Trophoblast cell (in vitro differentiated cells and primary cell): ENCODE measurements around the gene ADIPOR2.

Experiments used
- DNase-seq, 2 donors: peaks; one replicate each; pipeline ENCODE4 v3.0.0-alpha.2; 2016
- H2AFZ ChIP-seq: 2 replicates; pipeline ENCODE4 v1.6.1; 2013; ENCODE audit warnings: low read length, moderate library complexity, mild to moderate bottlenecking; ENCODE audit not compliant: insufficient read depth, poor library complexity
- H2AK5ac ChIP-seq: 2 replicates; pipeline ENCODE4 v1.6.1; 2013; ENCODE audit warnings: mild to moderate bottlenecking, low read length
- H2BK120ac ChIP-seq: 2 replicates; pipeline ENCODE4 v1.6.1; 2013; ENCODE audit warnings: low read length, mild to moderate bottlenecking, moderate library complexity; ENCODE audit not compliant: insufficient read depth, poor library complexity
- H2BK12ac ChIP-seq: 2 replicates; pipeline ENCODE4 v1.6.1; 2013; ENCODE audit warnings: mild to moderate bottlenecking, low read length, moderate library complexity
- H2BK5ac ChIP-seq: 2 replicates; pipeline ENCODE4 v1.6.1; 2013; ENCODE audit warnings: low read length, low read depth, moderate library complexity, mild to moderate bottlenecking; ENCODE audit not compliant: poor library complexity
- H3K14ac ChIP-seq: 2 replicates; pipeline ENCODE4 v1.6.1; 2013; ENCODE audit warnings: mild to moderate bottlenecking, low read length
- H3K18ac ChIP-seq: 2 replicates; pipeline ENCODE4 v1.6.1; 2013; ENCODE audit warnings: mild to moderate bottlenecking, low read length
- H3K23ac ChIP-seq: 2 replicates; pipeline ENCODE4 v1.6.1; 2013; ENCODE audit warnings: low read length
- H3K27ac ChIP-seq: 2 replicates; pipeline ENCODE4 v1.5.1; 2013; ENCODE audit warnings: low read depth, mild to moderate bottlenecking, inconsistent platforms, low read length, moderate library complexity
- H3K27me3 ChIP-seq: 2 replicates; pipeline ENCODE4 v1.6.1; 2013; ENCODE audit warnings: inconsistent platforms, mild to moderate bottlenecking, low read length, moderate library complexity; ENCODE audit not compliant: insufficient read depth
- H3K36me3 ChIP-seq, 2 experiments: 1 replicate in 1 of 2; 2 replicates in 1 of 2; pipeline ENCODE4 v1.6.1; 2013; ENCODE audit warnings: low read length in 2 of 2, mild to moderate bottlenecking in 2 of 2, moderate library complexity in 1 of 2; ENCODE audit not compliant: insufficient read depth in 2 of 2, control insufficient read depth in 1 of 2
- H3K4ac ChIP-seq: 2 replicates; pipeline ENCODE4 v1.6.1; 2013; ENCODE audit warnings: low read depth, mild to moderate bottlenecking, low read length, moderate library complexity
- H3K4me1 ChIP-seq, 2 experiments: 1 replicate in 1 of 2; 2 replicates in 1 of 2; pipeline ENCODE4 v1.6.1; 2013; ENCODE audit warnings: low read length in 2 of 2, mild to moderate bottlenecking in 2 of 2, moderate library complexity in 1 of 2; ENCODE audit not compliant: insufficient read depth in 2 of 2, control insufficient read depth in 1 of 2
- H3K4me2 ChIP-seq: 2 replicates; pipeline ENCODE4 v1.6.1; 2013; ENCODE audit warnings: inconsistent platforms, mild to moderate bottlenecking, low read length, moderate library complexity
- H3K4me3 ChIP-seq: 2 replicates; pipeline ENCODE4 v1.5.1; 2013; ENCODE audit warnings: mild to moderate bottlenecking, low read depth, low read length, inconsistent platforms
- H3K79me1 ChIP-seq: one replicate; pipeline ENCODE4 v1.6.1; 2013; ENCODE audit warnings: low read length
- H3K79me2 ChIP-seq: 2 replicates; pipeline ENCODE4 v1.6.1; 2013; ENCODE audit warnings: low read length, mild to moderate bottlenecking; ENCODE audit not compliant: control insufficient read depth, insufficient read depth, poor library complexity
- H3K9ac ChIP-seq: 2 replicates; pipeline ENCODE4 v1.6.1; 2013; ENCODE audit warnings: mild to moderate bottlenecking, low read length
- H3K9me3 ChIP-seq: 2 replicates; pipeline ENCODE4 v1.6.1; 2013; ENCODE audit warnings: low read depth, mild to moderate bottlenecking, control low read depth, inconsistent platforms, low read length; ENCODE audit not compliant: insufficient read depth
- H4K12ac ChIP-seq: 2 replicates; pipeline ENCODE4 v1.6.1; 2013; ENCODE audit warnings: low read depth, mild to moderate bottlenecking, low read length, moderate library complexity
- H4K8ac ChIP-seq: 2 replicates; pipeline ENCODE4 v1.6.1; 2013; ENCODE audit warnings: low read depth, mild to moderate bottlenecking, low read length, moderate library complexity
- H4K91ac ChIP-seq: one replicate; pipeline ENCODE4 v1.6.1; 2013; ENCODE audit warnings: low read depth, mild to moderate bottlenecking, low read length, moderate library complexity
- WGBS: extraction: QIAGEN DNeasy Blood & Tissue Kit; methylation state at CpG from one replicate; pipeline ENCODE4 v1.1.7; 2013; ENCODE audit warnings: missing lambda C conversion rate; ENCODE audit not compliant: insufficient read length, insufficient coverage; ENCODE audit errors: extremely low coverage; 5-methylcytosine and 5-hydroxymethylcytosine counted together

ADIPOR2 gene

DNA sequence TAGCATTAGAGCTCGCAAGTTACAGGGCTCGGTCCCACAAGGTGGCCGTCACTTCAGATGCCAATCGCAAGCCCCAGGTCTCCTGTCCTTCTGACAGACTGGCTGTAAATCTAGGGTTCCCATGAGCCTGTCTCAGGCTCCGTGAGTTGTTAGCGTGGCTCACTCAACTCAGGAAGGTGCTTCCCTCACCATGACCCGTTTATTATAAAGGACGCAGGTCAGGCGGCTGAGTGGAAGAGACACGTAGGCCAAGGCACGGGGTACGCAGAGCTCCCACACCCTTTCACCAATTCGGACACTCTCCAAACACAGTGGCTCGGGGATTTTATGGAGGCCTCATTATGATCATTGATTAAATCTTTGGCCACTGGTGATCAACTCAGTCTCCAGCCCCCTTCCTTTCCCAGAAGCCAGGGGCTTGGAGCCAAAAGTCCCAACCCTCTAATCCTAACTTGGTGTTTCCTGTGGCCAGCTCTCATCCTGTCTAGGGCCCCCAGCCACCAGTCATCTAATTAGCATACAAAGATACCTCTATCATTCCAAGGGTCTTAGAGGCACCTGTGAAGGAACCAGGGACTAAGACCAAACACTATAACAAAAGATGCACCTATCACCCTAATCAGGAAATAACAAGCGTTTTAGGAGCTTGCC, 103.7 kb downstream of the ADIPOR2 start:
- no peak overlapping the region for H3K18ac ChIP-seq
- H4K91ac ChIP-seq: no peak overlapping the region
- no peak overlapping the region for H4K12ac ChIP-seq
- no peak overlapping the region for H3K9ac ChIP-seq
- no peak overlapping the region for H3K4me2 ChIP-seq
- H2AK5ac ChIP-seq: no peak overlapping the region
- H4K8ac ChIP-seq: no peak overlapping the region
- no peaks in the 10 kb centered on the region for H3K27me3 ChIP-seq
- no peak overlapping the region for H3K14ac ChIP-seq
- peaks cover 0 to 3% of the 10 kb centered on the region in 2 experiments for H3K36me3 ChIP-seq
- no peak overlapping the region for H2BK12ac ChIP-seq
- H2BK120ac ChIP-seq: no peak overlapping the region
- no peak overlapping the region for H2AFZ ChIP-seq
- H3K27ac ChIP-seq: no peak overlapping the region
- peaks cover 5 to 6% of the 10 kb centered on the region in 2 experiments for H3K4me1 ChIP-seq
- no peak overlapping the region for H3K4ac ChIP-seq
- H3K4me3 ChIP-seq: no peak overlapping the region
- no CpG with 5 or more reads among the region's 15 CpGs for WGBS
- H2BK5ac ChIP-seq: no peak overlapping the region
- H3K79me2 ChIP-seq: no peaks in the 10 kb centered on the region
- H3K23ac ChIP-seq: no peak overlapping the region
- H3K9me3 ChIP-seq: no peaks in the 10 kb centered on the region
- no peaks in the 10 kb centered on the region for H3K79me1 ChIP-seq
- no peak for DNase-seq

DNA sequence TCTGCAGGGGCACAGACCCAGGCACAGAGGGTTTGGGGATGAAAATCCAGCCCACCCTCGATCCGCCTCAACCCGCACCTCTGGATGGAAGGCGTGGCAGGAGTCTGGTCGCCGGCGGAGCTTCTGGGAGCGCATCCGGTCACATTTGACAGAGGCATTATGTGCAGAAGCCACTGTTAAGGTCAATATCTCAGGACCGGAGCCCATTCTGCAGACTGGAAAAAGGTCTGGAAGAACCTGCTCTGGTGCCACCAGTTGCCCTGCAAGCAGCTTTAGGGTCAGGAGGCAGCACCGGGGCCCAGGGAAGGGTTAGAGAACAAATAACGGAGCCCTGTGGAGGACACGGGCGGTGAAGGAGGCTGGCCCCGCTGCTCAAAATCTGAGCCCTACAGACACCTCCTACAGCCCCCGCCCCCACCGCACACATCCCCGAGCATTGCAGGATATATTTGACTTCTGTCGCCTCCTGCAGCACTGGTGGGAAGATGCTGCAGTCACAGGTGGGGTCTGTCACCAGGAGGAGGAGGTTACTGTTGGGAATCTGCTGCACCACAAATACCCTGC, 104.4 kb downstream of the ADIPOR2 start:
- Histone ChIP-seq H3K18ac (no peak overlapping the region), H4K12ac (no peak overlapping the region), H4K8ac (no peak overlapping the region), H3K14ac (no peak overlapping the region), H3K79me2 (no peaks in the 10 kb centered on the region), H2AFZ (no peak overlapping the region), H3K4me1 (peaks cover 5 to 6% of the 10 kb centered on the region in 2 experiments), H3K36me3 (peaks cover 0 to 3% of the 10 kb centered on the region in 2 experiments), H3K27ac (no peak overlapping the region), H3K4me3 (no peak overlapping the region), H2BK12ac (no peak overlapping the region), H4K91ac (no peak overlapping the region), H2BK5ac (no peak overlapping the region), H3K23ac (no peak overlapping the region), H3K4ac (no peak overlapping the region), H3K4me2 (no peak overlapping the region), H3K9me3 (no peaks in the 10 kb centered on the region), H2BK120ac (no peak overlapping the region), H3K27me3 (no peaks in the 10 kb centered on the region), H3K79me1 (no peaks in the 10 kb centered on the region), H2AK5ac (no peak overlapping the region), H3K9ac (no peak overlapping the region)
- DNase-seq: no peak
- no CpG with 5 or more reads among the region's 19 CpGs for WGBS

DNA sequence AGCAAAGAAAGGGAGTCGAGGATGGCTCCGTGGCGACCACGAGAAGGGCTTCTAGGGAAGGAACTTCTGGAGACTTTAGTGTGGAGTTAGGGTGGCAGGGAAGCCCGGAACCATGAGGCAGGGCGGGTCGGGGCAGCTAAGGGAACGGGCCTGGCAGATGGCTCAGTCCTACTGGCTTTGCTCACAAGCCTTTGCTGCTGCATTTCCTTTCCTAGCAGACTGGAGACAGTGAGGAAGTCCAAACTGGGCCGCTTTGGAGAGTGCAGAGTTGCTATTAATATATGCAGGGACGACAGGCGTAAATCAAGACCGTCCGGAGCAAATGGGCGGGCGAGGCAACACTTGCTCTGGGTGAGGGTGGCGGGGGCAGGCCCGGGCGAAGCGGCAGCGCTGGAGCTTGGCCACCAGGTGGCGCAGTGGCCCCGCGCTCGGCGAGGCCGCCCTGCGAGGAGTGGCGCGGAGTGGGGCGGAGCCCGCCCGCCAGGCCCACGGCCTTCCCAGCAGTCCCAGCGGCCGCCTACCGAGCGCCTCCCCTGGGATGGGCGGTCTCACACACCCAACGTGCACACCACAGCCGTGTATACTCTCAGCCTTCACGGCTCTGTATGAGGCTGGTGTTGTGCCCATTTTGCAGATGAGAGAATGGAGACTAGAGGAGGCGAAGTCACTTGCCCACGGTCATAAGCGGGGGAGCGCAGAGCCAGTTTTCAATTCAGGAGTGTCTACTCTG, 105.1 kb downstream of the ADIPOR2 start:
- Histone ChIP-seq H3K4me1 (peaks cover 5 to 6% of the 10 kb centered on the region in 2 experiments), H3K27me3 (no peaks in the 10 kb centered on the region), H2AK5ac (no peak overlapping the region), H3K79me2 (no peaks in the 10 kb centered on the region), H3K4me2 (peak overlapping the region; percentile 64), H3K14ac (peak overlapping the region; percentile 43), H4K8ac (peak overlapping the region; percentile 80), H3K4ac (no peak overlapping the region), H3K9ac (no peak overlapping the region), H3K4me3 (peak overlapping the region; percentile 58), H3K9me3 (no peaks in the 10 kb centered on the region), H2BK120ac (no peak overlapping the region), H3K36me3 (no peaks in the 10 kb centered on the region), H4K12ac (peak overlapping the region; percentile 9), H2BK5ac (no peak overlapping the region), H3K23ac (no peak overlapping the region), H3K27ac (no peak overlapping the region), H2AFZ (peak overlapping the region; percentile 54), H2BK12ac (no peak overlapping the region), H3K79me1 (no peaks in the 10 kb centered on the region), H4K91ac (peak overlapping the region; percentile 10), H3K18ac (no peak overlapping the region)
- no CpG with 5 or more reads among the region's 45 CpGs for WGBS
- peak; percentile 83 to 90 for DNase-seq

DNA sequence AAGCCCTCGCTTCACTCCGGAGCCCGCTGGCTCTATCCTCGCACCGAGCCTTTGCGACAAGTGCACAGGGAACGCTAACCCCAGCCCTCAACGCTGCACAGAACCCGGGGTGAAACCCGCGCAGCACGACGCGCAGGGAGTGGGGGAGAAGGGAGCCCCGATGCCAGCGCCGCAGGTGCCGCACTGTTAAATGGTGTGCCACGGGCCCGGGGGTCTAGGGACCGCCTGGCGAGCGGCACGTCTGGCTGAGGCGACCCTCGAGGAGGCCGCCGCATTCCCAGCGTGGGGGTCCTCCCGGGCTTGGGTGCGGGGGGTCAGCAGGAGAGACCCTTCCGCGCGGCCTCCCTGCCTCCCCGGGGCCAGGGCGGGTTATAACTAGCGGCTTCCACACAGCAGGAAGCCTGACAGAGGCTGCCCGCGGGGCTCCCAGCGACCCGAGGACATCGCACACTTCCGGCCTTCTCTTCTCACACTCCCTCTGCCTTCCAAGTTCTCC, 105.7 kb downstream of the ADIPOR2 start:
- H3K27ac ChIP-seq: no peak overlapping the region
- no peak overlapping the region for H3K18ac ChIP-seq
- H3K79me2 ChIP-seq: no peaks in the 10 kb centered on the region
- H3K36me3 ChIP-seq: no peaks in the 10 kb centered on the region
- WGBS: no CpG with 5 or more reads among the region's 43 CpGs
- H4K91ac ChIP-seq: peak overlapping the region; percentile 10
- H3K4me1 ChIP-seq: peaks cover 5 to 6% of the 10 kb centered on the region in 2 experiments
- no peak overlapping the region for H2BK5ac ChIP-seq
- peak overlapping the region; percentile 68 for H3K4me3 ChIP-seq
- peak overlapping the region; percentile 59 for H3K14ac ChIP-seq
- H3K27me3 ChIP-seq: no peaks in the 10 kb centered on the region
- DNase-seq: no peak
- peak overlapping the region; percentile 80 for H4K8ac ChIP-seq
- no peak overlapping the region for H2BK120ac ChIP-seq
- H2AK5ac ChIP-seq: peak overlapping the region; percentile 27
- H2BK12ac ChIP-seq: no peak overlapping the region
- peak overlapping the region; percentile 6 for H3K9ac ChIP-seq
- no peak overlapping the region for H3K4ac ChIP-seq
- H3K23ac ChIP-seq: no peak overlapping the region
- H3K79me1 ChIP-seq: no peaks in the 10 kb centered on the region
- H3K4me2 ChIP-seq: peak overlapping the region; percentile 64
- no peaks in the 10 kb centered on the region for H3K9me3 ChIP-seq
- H4K12ac ChIP-seq: peak overlapping the region; percentile 9
- peak overlapping the region; percentile 66 for H2AFZ ChIP-seq
